Measurements from ENCODE around the gene NOA1. TPM values are rescaled to one million over a fixed set of nuclear protein-coding genes. Genes with fewer than 3 reads are reported as not detected.
"Not testable (repeated sequence)": the region's sequence is repeated elsewhere in the genome, so short reads cannot be mapped to it uniquely, and the experiment has no call there.

NOA1 gene
- total RNA-seq, 1 donor from 2014 or later: 16.5 TPM

DNA sequence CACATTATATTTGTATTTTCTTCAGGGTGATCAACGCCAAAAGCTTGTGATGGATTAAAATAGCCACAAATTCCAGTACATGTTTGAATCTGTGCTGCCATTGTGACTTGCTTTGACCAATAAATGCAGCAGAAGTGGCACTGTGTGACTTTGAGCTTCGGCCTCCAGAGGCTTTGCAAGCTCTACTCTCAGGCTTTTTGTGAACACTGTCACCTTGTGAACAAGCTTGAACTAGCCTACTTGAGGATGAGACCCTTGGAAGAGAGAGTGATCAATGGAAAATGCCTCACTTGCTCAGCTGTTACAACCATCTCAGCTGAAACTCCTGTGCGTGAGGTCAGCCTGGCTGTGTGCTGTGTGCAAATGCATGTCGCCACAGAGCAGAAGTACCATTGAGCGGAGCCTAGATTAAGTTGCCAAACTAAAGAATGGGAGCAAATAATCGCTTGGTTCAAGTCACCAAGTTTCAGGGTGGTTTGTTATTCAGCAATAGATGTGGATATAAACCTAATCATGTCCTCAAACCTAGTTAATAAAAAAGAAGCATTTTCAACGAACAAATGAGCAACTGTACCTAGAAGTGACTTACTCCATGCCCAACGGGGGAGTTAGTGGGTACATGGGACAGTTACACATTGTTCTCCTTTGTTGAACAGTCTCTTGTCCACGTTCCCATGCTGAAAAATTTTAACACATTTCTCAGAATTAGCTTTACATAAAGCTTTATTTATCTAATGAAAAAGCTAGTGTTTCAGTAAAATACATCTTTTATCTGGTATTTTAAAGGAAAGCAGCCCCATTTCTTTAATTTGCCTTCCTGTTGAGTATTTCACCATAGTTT is 23.5 kb downstream of the NOA1 start:
- no peak for DNase-seq

DNA sequence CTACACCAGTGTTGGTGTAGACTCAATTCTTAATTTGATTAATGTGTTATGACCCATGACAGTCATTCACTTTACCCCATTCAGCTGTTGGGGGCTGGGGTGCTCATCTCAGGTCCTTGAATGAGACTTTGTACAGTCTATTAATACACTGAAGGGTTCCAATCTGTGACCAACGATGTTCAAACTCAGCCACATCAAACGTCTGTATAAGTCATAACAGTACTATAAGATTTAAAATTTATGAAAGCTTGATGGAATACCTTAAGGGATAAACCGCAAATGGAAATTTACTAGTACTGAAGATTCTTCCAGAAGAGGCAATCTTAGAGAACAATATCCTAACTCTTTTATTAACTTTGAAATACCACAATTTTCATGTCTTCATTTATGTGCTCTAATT is 36.0 kb downstream of the NOA1 start:
- no peak for DNase-seq

DNA sequence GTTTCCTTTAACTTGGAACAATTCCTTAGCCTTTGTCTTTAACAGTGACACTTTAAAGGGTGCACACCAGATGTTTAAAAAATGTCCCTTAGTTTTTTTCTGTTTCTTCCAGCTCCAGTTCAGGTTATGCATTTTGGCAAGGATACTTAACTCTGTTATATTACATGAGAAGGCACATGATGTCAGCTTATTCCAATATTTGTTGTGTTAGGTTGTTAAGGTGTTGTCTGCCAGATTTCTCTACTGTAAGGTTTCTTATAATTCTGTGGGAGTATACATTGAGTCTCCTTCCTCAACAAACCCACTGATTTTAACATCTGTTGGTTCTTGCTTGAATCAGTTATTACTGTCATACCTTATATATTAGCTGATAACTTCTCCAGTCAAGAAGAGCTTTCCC is 36.4 kb downstream of the NOA1 start:
- peak; percentile 65 for DNase-seq

DNA sequence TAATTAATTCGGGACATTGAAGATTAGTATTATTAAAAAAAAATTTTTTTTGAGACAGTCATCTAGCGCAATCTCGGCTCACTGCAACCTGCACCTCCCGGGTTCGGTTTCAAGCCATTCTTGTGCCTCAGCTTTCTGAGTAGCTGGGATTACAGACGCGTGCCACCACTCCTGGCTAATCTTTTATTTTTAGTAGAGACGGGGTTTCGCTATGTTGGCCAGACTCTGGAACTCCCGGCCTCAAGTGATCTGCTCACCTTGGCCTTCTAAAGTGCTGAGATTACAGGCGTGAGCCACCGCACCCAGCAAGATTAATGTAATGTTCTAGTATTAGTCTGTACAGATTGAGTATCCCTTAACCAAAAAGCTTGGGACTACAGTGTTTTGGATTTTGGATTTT is 37.0 kb downstream of the NOA1 start:
- DNase-seq: no peak

DNA sequence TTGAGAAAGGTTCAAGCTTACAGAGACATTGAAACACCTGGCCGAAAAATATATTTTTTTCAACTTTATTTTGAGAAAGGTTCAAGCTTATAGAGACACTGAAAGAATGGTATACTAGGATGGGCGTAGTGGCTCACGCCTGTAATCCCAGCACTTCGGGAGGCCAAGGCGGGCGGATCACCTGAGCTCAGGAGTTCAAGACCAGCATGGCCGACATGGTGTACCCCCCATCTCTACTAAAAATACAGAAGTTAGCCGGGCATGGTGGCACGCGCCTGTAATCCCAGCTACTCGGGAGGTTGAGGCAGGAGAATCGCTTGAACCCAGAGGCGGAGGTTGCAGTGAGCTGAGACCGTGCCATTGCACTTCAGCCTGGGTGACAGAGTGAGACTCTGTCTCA is 37.6 kb downstream of the NOA1 start:
- DNase-seq: not testable (repeated sequence)

DNA sequence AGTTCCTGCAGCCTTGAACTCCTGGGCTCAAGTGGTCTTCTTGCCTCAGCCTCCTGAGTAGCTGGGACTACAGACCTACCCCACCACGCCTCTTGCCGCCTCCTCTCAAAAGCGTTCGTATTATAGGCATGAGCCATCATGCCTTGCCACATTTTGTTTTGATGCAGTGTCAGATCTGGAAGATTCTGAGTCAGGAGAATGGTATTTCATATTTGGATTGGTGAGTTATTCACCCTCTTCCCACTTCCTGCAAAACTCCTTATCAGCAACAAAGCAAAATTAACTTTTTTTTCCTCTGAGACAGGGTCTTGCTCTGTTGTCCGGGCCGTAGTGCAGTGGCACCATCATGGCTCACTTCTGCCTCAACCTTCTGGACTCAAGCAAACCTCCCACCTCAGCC is 40.1 kb downstream of the NOA1 start:
- DNase-seq: no peak

DNA sequence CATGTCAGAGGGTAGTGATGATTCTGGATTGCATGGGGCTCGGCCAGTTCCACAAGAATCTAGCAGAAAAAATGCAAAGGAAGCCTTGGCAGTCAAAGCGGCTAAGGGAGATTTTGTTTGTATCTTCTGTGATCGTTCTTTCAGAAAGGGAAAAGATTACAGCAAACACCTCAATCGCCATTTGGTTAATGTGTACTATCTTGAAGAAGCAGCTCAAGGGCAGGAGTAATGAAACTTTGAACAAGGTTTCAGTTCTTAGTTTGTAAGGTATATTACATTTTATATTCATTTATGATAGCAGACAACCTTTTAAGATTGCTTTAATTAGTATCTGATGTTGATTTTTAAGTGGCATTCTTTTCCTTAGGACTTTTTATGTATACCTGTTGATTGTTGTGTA is 45.5 kb downstream of the NOA1 start:
- no peak for DNase-seq

DNA sequence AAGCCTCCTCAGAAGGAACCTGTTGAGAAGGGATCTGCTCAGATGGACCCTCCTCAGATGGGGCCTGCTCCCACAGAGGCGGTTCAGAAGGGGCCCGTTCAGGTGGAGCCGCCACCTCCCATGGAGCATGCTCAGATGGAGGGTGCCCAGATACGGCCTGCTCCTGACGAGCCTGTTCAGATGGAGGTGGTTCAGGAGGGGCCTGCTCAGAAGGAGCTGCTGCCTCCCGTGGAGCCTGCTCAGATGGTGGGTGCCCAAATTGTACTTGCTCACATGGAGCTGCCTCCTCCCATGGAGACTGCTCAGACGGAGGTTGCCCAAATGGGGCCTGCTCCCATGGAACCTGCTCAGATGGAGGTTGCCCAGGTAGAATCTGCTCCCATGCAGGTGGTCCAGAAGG is 46.8 kb downstream of the NOA1 start:
- DNase-seq: no peak

DNA sequence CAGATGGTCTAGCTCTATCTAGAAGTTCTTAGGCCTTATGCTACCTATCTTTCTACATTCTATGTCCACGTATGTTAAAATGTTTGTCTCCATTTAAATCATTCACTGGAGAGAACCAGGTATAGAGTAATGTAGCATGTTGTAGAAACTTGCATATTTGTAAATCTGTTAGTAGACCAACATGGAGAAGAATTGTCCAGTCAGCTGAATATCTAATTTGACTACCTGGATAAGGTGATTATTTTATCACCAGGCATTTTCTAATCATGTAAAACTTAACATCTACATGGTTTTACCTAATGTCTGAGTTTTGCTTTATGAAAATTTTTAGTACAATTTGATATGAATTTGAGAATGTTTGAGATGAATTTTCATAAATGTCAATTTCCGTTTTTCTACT is 50.2 kb downstream of the NOA1 start:
- no peak for DNase-seq

DNA sequence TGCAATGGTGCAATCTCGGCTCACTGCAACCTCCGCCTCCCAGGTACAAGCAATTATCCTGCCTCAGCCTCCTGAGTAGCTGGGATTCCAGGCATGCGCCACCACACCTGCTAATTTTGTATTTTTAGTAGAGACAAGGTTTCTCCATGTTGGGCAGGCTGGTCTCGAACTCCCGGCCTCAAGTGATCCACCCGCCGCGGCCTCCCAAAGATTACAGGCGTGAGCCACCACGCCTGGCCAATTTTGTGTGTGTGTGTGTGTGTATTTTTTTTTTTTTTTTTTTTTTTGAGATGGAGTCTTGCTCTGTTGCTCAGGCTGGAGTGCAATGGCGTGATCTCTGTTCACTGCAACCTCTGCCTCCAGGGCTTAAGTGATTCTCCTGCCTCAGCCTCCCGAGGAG is 62.4 kb downstream of the NOA1 start:
- DNase-seq: not testable (repeated sequence)

DNA sequence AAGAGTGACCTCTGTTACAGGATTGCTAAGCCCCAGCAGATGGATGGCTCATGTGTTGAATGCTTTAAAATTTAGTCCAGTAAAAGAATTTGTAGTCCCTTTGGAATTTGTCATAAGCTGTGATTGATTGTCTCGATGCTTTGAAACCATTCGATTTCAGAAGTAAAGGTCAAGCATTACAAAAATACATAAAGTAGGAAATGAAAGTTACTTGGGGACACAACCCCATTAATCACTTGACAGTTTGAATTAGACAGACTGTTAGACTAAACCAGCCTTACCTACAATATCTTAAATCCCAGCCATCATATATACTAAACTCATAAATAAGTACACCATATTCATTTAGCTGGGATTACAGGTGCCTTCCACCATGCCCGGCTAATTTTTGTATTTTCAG is 63.1 kb downstream of the NOA1 start:
- no peak for DNase-seq

Small RNAs within 50 kb of the gene (small RNA-seq; reads per million reads assigned to genes)
- not detected for gene RNU6-998P (ENCODE audit: low replicate concordance)

Other genes with a start within 250 kb of the NOA1 start
- gene SPINK2, start 155.9 kb downstream of the NOA1 start, total RNA-seq: not detected
- gene REST, start 69.7 kb downstream of the NOA1 start, total RNA-seq: 56.1 TPM
- 186 TPM for gene POLR2B, start 1.3 kb upstream of the NOA1 start, total RNA-seq
- gene IGFBP7, start 132.8 kb upstream of the NOA1 start, total RNA-seq: 201 TPM